Activated T-cell treated with anti-CD3 and anti-CD28 coated beads, Interleukin-2, amount 50 U/mL, for 1 hour (primary cell): ENCODE measurements around the gene ZDHHC9.

Experiments
- DNase-seq: peaks from one replicate; pipeline ENCODE4 v3.0.0-alpha.2; 2020

ZDHHC9 gene

DNA sequence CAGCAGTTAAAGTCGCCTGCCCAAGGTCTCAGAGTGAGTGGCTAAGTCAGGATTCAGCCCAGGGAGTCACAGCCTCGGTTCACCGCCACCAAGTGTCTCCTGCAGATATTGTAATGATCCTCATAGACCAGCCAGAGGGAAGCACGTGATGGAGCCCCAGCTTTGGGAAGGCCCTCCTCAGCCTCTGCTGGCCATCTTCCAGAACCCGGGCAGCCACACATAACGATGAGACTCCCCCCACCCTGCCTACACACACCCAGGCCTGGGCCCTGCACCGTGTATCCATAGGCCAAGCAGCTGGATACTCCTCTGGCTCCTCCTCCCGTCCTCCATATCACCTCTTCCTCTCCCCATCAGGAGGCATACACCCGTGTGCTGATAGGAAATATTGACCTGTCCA is 83.5 kb downstream of the ZDHHC9 start:
- no peak for DNase-seq

- DNase-seq, result peak; percentile 58
Measured at GRCh38 chrX:129759576-129760061, 84.1 kb downstream of the ZDHHC9 start.

DNA sequence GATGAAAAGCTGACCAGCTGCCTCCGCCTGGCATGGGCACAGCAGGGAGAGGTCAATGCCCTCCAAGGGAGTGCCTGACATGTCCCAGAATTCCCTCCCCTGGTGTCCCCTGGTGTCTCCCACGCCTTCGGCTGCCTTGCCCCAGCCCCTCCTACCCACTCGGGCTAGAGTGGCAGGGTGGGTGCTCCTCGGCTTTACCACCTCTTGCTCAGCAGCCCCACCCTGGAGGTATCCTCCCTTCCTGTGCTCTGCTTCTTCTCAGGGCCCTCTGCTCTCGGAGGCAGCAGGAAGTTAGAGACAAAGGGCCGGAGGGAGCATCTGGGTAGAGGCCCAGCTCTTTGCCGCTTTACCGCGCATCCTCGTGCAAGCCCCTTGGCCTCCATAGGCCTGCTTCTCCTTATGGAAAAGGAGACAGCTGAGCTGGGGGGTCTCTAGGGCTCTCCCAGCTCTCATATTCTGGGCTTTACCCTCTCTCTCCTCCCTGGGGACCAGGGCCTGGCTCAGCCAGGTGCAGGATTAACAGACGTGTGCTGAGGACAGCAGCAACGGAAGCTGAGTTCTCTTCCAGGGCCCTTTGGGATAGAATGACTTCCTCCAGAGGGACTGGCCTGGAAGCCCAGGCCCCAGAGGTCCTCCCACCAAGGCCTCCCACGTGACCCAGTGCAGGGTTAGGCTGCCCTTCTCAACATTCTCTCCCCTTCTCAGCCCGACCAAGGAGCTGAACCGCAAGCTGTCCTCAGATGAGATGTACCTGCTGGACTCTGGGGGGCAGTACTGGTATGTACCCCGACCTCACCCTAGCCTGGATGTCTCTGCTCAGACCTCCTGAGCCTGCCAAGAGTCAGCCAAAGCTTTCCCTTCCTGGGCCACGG is 87.7 kb downstream of the ZDHHC9 start:
- DNase-seq, result no peak

- DNase-seq, result no peak
Measured at GRCh38 chrX:129754056-129755024, 89.3 kb downstream of the ZDHHC9 start.
